ENCODE data around the gene MRTFB. TPM values are rescaled to one million over a fixed set of nuclear protein-coding genes. Genes with fewer than 3 reads are reported as not detected.

The MRTFB gene
- total RNA-seq, 1 experiment from 2014 or later: 90.5 TPM

DNA sequence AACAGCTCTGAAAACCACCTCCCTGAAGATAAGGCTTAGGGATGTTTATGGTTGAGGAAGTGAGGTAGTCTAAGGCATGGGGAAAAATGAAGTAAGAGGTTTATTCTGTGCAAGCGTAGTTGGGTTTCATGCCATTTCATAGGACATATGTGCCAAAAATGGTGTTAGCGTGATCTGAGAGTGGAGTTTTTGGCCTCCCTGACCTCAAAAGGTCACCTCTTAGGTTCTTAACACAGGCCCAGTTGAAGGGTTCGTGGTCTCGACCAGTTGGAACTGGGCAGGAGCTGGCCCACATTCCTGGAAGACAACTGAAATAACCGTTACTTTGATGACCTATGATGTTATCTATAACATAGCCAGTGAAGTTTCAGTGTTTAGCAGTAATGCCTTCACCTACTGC, 57.0 kb downstream of the MRTFB start:
- Histone ChIP-seq H3K9me3 (ENCODE audit: control insufficient read depth, insufficient read depth, low read depth, low read length) (no peaks in the 10 kb centered on the region; the same call in 1 of the 2 replicates), H3K4me1 (ENCODE audit: control insufficient read depth, insufficient read depth, low read length) (peaks cover 5% of the 10 kb centered on the region; the same call in 1 of the 2 replicates), H3K27ac (ENCODE audit: low read length) (no peak overlapping the region), H3K36me3 (ENCODE audit: control insufficient read depth, insufficient read depth, low read length) (no peaks in the 10 kb centered on the region), H3K27me3 (ENCODE audit: control insufficient read depth, insufficient read depth, low read length) (no peaks in the 10 kb centered on the region), H3K4me3 (ENCODE audit: low read depth in 2 of 2, low read length in 2 of 2) (no peak overlapping the region)
- TF ChIP-seq, protein P1, sequence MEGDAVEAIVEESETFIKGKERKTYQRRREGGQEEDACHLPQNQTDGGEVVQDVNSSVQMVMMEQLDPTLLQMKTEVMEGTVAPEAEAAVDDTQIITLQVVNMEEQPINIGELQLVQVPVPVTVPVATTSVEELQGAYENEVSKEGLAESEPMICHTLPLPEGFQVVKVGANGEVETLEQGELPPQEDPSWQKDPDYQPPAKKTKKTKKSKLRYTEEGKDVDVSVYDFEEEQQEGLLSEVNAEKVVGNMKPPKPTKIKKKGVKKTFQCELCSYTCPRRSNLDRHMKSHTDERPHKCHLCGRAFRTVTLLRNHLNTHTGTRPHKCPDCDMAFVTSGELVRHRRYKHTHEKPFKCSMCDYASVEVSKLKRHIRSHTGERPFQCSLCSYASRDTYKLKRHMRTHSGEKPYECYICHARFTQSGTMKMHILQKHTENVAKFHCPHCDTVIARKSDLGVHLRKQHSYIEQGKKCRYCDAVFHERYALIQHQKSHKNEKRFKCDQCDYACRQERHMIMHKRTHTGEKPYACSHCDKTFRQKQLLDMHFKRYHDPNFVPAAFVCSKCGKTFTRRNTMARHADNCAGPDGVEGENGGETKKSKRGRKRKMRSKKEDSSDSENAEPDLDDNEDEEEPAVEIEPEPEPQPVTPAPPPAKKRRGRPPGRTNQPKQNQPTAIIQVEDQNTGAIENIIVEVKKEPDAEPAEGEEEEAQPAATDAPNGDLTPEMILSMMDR (IDR thresholded peaks at IDR 0.05): no peak
- TF ChIP-seq TCF7L2 (IDR thresholded peaks at IDR 0.05; ENCODE audit: low read depth, low read length) (no peak), SIN3A (IDR thresholded peaks at IDR 0.05; ENCODE audit: borderline replicate concordance, insufficient read depth, low read depth, low read length) (no peak), REST (IDR thresholded peaks at IDR 0.05; ENCODE audit: insufficient read depth in 1 of 2, low read depth in 2 of 2, low read length in 1 of 2) (no peak), POLR2AphosphoS5 (IDR thresholded peaks at IDR 0.05; ENCODE audit: low read depth, low read length) (no peak)
- BruUV-seq (replicated peaks): no TSS peak
- intact Hi-C loops (cut with micrococcal nuclease; ENCODE audit: unreplicated experiment): no loop called here
- POLR2A ChIA-PET: interaction anchor here (0.7 kb wide), 1 partner anchor 35 kb away, joined by 10 read pairs; no protein-coding TSS in a partner anchor
- no peak for DNase-seq (ENCODE audit: low read depth, low spot score)
- ATAC-seq: no peak
- in situ Hi-C loops (cut with HindIII; ENCODE audit: low pct_unique_long_range_greater_than_20kb, low sequenced_read_pairs): no loop called here
- CTCF ChIA-PET: no interaction called here

GRCh38 chr16:14129502-14129901, 58.4 kb downstream of the MRTFB start:
- H3K27ac ChIP-seq (ENCODE audit: low read length): no peak overlapping the region
- H3K27me3 ChIP-seq (ENCODE audit: control insufficient read depth, insufficient read depth, low read length): no peaks in the 10 kb centered on the region
- no peaks in the 10 kb centered on the region for H3K36me3 ChIP-seq (ENCODE audit: control insufficient read depth, insufficient read depth, low read length)
- in situ Hi-C loops (cut with HindIII; ENCODE audit: low pct_unique_long_range_greater_than_20kb, low sequenced_read_pairs): no loop called here
- H3K9me3 ChIP-seq (ENCODE audit: control insufficient read depth, insufficient read depth, low read depth, low read length): no peaks in the 10 kb centered on the region; the same call in 1 of the 2 replicates
- no peak overlapping the region for H3K4me3 ChIP-seq (ENCODE audit: low read depth in 2 of 2, low read length in 2 of 2)
- intact Hi-C loops (cut with micrococcal nuclease; ENCODE audit: unreplicated experiment): no loop called here
- no TSS peak for BruUV-seq (replicated peaks)
- ChIA-PET POLR2A (no interaction called here), CTCF (no interaction called here)
- no peak for TF ChIP-seq POLR2AphosphoS5 (IDR thresholded peaks at IDR 0.05; ENCODE audit: low read depth, low read length)
- TF ChIP-seq TCF7L2 (IDR thresholded peaks at IDR 0.05; ENCODE audit: low read depth, low read length): no peak
- no peak for TF ChIP-seq REST (IDR thresholded peaks at IDR 0.05; ENCODE audit: insufficient read depth in 1 of 2, low read depth in 2 of 2, low read length in 1 of 2)
- TF ChIP-seq, protein P1 (IDR thresholded peaks at IDR 0.05): no peak
- TF ChIP-seq SIN3A (IDR thresholded peaks at IDR 0.05; ENCODE audit: borderline replicate concordance, insufficient read depth, low read depth, low read length): no peak
- no peak for DNase-seq (ENCODE audit: low read depth, low spot score)
- peaks cover 5% of the 10 kb centered on the region; the same call in 1 of the 2 replicates for H3K4me1 ChIP-seq (ENCODE audit: control insufficient read depth, insufficient read depth, low read length)
- no peak for ATAC-seq
